HG02938 (cell line): ENCODE data around the gene SSH2.
"Not testable (repeated sequence)": the region's sequence is repeated elsewhere in the genome, so short reads cannot be mapped to it uniquely, and the experiment has no call there.

Experiments used
- ATAC-seq: cut with Tn5 transposase; IDR thresholded peaks from one replicate; pipeline ENCODE4 v1.9.1; 2021; ENCODE audit warnings: mild to moderate bottlenecking, moderate library complexity; ENCODE audit not compliant: unreplicated experiment

SSH2 gene

DNA sequence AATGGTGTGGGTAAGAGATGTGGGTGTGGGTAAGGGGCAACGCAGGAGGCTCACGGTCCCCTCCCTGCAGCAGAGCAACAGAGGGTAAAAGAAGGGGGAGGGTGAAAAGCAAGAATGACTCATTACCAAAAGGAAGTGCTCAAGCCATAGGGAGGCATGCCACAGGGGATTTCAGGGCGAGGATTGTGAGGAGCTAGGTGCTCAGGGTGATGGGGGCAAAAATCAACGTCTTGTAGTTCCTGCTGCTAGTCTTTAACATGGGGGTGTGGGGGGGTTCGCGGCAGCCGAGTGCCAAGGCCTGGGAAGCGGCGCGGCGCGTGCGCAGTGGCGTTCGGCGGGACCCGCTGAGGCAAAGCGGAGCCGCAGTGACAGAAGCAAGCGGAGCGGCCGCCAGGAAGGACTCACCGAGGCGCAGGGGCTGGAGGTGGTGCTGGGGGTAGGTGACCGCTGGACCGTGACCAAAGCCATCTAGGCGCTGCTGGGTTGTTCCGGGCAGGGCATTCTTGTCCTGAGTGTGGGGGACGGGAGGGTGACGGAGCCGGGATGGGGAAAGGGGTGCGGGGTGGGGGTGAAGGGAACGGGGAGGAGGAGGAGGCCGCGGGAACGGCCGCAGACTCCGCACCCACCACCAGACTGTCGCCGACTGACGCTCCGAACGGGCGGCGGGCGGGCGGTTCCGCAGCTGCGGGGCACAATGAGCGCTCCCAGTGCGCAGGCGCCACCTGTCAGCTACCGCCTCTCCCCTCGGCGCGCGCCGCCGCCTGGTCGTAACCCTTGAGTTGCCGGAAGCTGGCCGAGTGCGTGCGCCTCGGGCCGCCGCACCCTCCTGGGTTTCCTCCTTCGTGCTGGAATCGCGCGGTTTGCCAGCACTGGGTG lies at the start of gene SSH2:
TSS of gene SSH2 (minus strand) at position 696 of the 876 bp plus-strand sequence. CDS start at position 468, 228 bp downstream.
- ATAC-seq: peak; percentile 42

- ATAC-seq: no peak
Measured at GRCh38 chr17:29977836-29978235, 47.8 kb upstream of the SSH2 start.

- no peak for ATAC-seq
Measured at GRCh38 chr17:29973005-29973404, 43.0 kb upstream of the SSH2 start.

GRCh38 chr17:29972277-29972676 lies 42.2 kb upstream of the SSH2 start:
- no peak for ATAC-seq

DNA sequence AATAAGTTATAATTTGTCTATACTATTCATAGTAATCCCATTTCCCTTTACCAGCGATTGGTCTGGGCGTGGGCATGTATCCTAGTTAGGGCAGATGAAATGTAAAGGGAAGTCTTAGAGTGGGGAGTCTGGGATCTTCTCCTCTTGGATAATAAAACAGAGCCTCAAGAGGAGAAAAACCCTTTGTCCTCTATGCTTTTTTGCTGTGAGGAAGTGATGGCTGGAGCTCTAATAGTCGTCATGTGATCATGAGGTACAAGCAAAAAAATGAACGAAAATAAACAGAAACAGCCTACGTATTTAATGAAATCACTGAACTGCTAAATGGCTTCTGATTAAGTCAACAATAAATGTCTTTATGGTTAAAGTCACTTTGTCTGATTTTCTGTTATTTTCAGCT lies 38.2 kb upstream of the SSH2 start:
- no peak for ATAC-seq

DNA sequence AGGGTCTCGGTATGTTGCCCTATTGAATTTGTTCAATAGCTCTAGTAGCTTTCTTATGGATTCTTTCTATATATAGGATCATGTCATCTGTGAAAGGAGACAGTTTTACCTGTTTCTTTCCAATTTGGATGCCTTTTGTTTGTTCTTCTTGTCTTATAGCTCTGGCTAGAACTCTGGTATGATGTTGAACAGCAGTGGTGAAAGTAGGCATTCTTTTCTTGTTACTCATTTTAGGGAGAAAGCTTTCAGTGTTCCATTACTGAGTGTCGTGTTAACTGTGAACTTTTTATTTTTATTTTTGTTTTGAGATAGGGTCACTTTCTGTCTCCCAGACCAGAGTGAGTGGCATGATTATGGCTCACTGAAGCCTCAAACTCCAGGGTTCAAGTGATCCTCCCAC lies 32.6 kb upstream of the SSH2 start:
- no peak for ATAC-seq

- ATAC-seq: no peak
Measured at GRCh38 chr17:29959658-29960337, 29.8 kb upstream of the SSH2 start.

- no peak for ATAC-seq
Measured at GRCh38 chr17:29958947-29959657, 29.1 kb upstream of the SSH2 start.

DNA sequence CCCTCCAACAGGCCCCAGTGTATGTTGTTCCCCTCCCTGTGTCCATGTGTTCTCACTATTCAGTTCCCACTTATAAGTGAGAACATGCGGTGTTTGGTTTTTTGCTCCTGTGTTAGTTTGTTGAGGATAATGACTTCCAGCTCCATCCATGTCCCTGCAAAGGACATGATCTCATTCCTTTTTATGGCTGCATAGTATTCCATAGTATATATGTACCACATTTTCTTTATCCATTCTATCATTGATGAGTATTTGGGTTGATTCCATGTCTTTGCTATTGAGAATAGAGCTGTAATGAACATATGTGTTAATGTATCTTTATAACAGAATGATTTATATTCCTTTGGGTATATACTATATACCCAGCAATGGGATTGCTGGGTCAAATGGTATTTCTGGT lies 27.5 kb upstream of the SSH2 start:
- not testable (repeated sequence) for ATAC-seq

DNA sequence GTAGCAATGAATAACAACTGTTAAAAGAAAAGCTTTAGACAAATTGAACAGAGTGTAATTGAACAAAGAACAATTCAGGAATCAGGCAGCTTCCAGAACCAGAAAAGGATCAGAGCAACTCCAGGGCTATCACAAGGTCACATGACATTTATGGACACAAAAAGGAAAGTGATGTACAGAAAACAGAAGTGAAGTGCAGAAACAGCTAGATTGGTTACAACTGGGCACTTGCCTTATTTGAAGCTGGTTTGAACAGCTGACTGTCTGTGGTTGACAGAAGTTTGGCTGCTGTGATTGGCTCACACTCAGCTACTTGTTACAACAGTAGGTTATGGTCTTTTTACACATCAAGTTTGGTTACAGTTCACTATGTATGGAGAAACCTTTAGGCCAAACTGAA lies 26.2 kb upstream of the SSH2 start:
- ATAC-seq: no peak

DNA sequence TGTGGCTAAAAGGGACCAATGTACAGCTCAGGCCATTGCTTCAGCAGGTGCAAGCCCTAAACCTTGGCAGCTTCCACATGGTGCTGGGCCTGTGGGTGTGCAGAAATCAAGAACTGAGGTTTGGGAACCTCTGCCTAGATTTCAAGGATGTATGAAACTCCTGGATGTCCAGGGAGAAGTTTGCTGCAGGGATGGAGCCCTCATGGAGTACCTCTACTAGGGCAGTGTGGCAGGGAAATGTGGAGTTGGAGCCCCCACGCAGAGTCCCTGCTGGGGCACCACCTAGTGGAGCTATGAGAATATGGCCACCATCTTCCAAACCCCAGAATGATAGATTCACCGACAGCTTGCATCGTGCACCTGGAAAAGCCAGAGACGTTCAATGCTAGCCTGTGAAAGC lies 24.4 kb upstream of the SSH2 start:
- ATAC-seq: no peak

- ATAC-seq: no peak
Measured at GRCh38 chr17:29949696-29950095, 19.7 kb upstream of the SSH2 start.

DNA sequence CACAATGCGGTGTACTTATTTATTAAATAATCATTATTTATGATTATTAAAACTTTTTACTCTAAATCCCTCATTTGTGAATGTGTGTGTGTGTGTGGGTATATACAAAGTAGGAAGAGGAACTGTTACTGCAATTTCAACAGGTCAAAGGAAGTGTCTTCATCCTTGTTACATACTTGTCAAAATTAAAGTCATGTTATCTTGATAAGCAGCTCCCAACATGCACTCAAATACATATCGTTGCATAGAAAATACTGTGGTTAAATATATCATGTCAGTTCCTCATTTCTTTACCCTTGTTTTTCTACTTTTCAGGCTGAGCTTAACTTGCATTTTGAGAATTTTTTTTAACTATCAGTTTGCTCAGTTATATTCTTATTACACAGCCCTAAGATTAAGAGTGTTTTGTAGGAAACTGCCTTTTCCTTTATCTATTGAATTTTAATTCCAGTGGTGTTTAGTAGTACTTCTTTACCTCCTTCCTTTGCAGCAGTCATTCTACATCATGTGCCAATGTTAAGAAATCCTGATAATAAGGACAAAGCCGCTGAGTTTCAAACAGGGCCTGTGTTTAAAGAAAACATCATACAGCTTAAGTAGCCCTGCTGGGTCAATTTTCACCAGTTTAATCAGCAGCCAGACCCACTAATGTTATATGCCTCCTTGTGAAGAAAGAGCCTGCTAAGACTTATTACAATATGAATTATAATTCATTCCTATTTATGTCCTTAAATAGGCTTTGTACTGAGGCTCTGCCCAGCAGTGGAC lies 18.6 kb upstream of the SSH2 start:
- no peak for ATAC-seq

DNA sequence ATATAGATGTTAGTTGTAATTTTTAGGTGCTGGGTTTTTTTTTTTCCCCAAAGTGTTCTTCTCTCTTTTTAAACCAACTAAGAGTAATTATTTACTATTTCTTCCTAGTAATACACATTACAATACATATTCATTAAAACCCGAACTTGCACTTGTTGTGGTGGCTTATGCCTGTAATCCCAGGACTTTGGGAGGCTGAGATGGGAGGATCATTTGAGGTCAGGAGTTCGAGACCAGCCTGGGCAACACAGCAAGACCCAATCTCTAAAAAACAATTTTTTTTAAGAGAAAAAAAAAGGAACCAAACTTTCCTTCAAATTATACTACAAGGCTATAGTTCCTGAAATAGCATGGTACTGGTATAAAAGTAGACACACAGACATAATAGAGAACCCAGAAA lies 15.3 kb upstream of the SSH2 start:
- no peak for ATAC-seq

DNA sequence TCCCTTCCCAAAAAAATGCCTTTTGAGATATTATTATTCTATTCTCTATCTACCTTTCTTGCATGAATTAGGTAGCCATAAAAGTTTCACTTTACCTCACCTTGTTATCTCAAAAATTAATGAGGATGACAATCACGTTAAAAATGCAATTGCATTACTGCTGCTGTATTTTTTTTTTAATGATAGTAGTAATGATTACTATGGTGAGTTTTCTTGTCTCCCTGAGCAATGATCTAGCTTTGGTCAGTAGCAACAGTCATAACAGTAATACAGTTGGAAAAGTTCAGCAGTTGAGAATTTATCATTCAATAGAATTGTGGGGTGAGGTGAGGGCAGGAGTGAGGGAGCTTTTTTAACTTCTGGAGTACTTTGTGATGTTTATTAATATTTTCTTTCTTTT lies 11.3 kb upstream of the SSH2 start, which contains the start of gene EFCAB5:
TSS of gene EFCAB5 (plus strand) at position 301 of the 400 bp plus-strand sequence. CDS start 163 bp downstream, outside the sequence.
- ATAC-seq: no peak

- no peak for ATAC-seq
Measured at GRCh38 chr17:29936724-29937123, 6.7 kb upstream of the SSH2 start.

DNA sequence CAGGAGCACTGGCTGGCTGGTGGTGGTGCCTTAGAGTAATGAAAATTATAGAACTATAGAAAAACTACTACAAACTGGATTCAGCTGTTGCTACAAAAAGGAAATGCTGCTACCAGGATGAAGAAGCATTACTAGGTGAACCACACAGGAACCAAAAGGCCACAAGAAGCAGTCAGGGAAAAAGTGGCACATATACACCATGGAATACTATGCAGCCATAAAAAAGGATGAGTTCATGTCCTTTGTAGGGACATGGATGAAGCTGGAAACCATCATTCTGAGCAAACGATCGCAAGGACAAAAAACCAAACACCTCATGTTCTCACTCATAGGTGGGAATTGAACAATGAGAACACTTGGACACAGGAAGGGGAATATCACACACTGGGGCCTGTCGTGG lies 5.9 kb upstream of the SSH2 start:
- not testable (repeated sequence) for ATAC-seq

DNA sequence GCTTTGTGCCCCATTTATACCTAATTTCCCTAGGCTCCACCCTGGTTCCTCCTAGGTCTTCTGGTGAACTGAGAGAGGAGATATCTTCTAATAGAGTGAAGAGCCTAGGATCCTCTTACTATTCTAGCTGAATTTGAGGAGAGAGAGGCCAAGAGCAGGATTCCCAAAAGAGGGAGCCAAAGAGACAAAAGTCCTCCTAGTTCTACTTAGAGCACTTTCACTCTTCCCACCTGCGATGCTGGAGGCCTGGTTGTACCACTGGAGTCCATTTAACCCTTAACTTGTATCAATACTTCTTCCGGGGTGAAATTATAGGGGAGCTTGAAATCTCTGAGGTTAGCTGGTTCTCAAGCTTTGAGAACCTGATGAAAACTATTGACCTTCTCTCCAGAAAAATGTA lies 3.4 kb upstream of the SSH2 start:
- ATAC-seq: no peak

DNA sequence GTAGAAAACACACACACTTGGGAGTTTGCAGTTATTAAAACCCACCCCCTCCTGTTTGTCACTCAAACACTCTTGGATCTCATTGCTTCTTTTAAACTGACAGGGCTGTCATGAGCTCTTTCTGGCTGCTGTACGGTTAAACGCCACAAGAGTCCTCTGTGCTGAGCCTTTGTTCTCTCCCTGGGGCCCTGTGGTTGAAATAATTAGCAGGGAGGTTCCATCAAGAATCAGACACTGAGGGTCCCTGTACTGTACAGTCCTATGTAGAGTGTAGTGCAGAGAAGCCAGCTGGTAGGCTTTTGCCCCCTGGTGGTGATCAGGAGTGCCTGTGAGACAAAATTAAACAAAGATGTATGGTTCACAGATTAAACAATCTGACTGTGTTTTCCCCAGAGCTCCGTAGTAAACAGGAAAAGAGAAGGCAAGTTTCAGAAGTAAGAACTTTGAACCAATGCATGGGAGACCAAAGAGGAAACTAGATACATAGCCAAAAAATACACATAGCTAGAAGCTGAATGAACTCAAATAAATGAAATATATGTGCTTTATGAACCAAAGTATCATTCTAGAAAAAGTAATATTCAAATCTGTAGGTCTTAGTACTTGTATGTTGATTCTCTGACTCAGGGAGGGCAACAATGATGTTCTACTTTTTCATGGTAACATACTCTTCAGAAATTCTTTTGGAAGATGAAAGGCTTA lies 1.4 kb upstream of the SSH2 start:
- ATAC-seq: peak; percentile 78

GRCh38 chr17:29930409-29931010 lies 482 bp upstream of the SSH2 start:
- ATAC-seq: no peak
